OCI-LY1 (cell line): Measurements from ENCODE around the gene EHD1.

ENCODE experiments used
- EZH2 ChIP-seq: fragments of 200-600 bp; sonication (generic), shearing (Covaris generic); IDR thresholded peaks from 2 replicates; pipeline ENCODE4 v1.8.0; 2017; ENCODE audit warnings: borderline replicate concordance, mixed run types, mild to moderate bottlenecking, antibody characterized with exemption, low read length, moderate library complexity, mixed read lengths
- TF ChIP-seq, protein P1 (sequence below): fragments of 200-600 bp; sonication (generic), shearing (Covaris generic); IDR thresholded peaks from 2 replicates; pipeline ENCODE4 v1.5.1; 2017; ENCODE audit warnings: mild to moderate bottlenecking, antibody characterized with exemption, low read length, moderate library complexity, mixed read lengths

DNA sequence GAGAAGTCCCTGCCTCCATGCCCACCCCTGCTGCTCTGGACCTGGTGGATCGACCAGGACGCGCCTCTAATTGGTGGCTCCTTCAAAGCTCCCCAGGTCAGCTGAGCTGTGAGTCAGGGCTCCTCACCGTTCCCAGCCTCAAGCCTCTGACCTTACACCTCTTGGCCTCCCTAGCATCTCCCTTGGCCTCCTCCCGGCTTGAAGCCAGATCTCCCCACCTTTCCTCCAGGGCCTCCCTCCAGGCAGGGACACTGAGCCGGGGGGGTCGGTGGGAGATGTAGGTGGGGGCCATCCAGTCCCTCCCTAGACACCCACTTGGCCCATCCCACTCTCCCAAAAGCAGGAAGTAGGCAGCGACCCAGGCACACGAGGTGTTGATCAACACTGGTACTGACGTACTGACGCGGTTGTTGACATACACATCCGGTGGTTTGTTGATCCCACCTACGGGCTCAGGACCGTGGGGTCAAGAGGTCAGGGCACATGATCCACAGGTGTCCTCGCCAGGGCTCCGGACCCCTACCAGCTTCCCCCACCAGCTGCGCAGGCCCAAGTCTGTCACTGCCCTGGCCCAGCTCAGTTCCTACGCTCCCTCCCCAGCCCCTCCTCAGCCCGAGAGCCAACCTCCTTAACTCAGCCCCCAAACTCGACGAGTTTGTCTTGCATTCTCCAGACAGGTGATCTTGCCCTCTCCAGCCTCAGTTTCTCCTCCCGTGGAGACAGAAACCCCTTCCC lies 37.8 kb upstream of the EHD1 start:
- TF ChIP-seq, protein P1, sequence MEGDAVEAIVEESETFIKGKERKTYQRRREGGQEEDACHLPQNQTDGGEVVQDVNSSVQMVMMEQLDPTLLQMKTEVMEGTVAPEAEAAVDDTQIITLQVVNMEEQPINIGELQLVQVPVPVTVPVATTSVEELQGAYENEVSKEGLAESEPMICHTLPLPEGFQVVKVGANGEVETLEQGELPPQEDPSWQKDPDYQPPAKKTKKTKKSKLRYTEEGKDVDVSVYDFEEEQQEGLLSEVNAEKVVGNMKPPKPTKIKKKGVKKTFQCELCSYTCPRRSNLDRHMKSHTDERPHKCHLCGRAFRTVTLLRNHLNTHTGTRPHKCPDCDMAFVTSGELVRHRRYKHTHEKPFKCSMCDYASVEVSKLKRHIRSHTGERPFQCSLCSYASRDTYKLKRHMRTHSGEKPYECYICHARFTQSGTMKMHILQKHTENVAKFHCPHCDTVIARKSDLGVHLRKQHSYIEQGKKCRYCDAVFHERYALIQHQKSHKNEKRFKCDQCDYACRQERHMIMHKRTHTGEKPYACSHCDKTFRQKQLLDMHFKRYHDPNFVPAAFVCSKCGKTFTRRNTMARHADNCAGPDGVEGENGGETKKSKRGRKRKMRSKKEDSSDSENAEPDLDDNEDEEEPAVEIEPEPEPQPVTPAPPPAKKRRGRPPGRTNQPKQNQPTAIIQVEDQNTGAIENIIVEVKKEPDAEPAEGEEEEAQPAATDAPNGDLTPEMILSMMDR: no peak
- TF ChIP-seq EZH2: no peak
